HepG2 (cell line): ENCODE measurements around the gene DOCK4. TPM values are rescaled to one million over a fixed set of nuclear protein-coding genes. Genes with fewer than 3 reads are reported as not detected.

ENCODE experiments used
- ATAC-seq: fragments of 200-7000 bp; cut with Tn5 transposase; 3 replicates; pipeline ENCODE4 v1.9.1; 2020; ENCODE audit warnings: mild to moderate bottlenecking, moderate library complexity
- BruUV-seq: library from RNA; stranded (reverse); fragments of 400-500 nt; replicated peaks from 2 replicates; lab custom pipeline; 2021; lab: Mats Ljungman, UMichigan
- CTCF ChIA-PET: fragments of 300-600 bp; formaldehyde crosslinking; extraction: SDS; loops from one replicate; lab custom pipeline; 2021; ENCODE audit warnings: low total read pairs, inconsistent platforms, low intra/inter-chr PET ratio; lab: Yijun Ruan, JAX
- POLR2A ChIA-PET: fragments of 350-600 bp; sonication (Branson Sonifier 250); formaldehyde crosslinking; loops from one replicate; lab custom pipeline; 2020; ENCODE audit warnings: antibody characterized with exemption, inconsistent platforms; lab: Yijun Ruan, JAX
- DNase-seq: peaks from one replicate; pipeline ENCODE4 v3.0.0-alpha.2; 2015; ENCODE audit warnings: low spot score
- FAIRE-seq: peaks from 3 replicates; lab custom pipeline; 2011; peaks lifted over from hg19 to GRCh38; lab: Jason Lieb, UNC
- H2AFZ ChIP-seq: one replicate; pipeline ENCODE4 v1.6.1; 2011; ENCODE audit warnings: low read length, inconsistent platforms
- H3K27ac ChIP-seq: fragments of 300-600 bp; 3 replicates; pipeline ENCODE4 v1.8.0; 2011; ENCODE audit warnings: mixed run types, mild to moderate bottlenecking, mixed read lengths, low read length, inconsistent platforms; ENCODE audit not compliant: insufficient read depth; ENCODE audit errors: extremely low read length
- H3K27me3 ChIP-seq, 2 experiments: fragments of 200-600 bp in 1 of 2; 2 replicates in 1 of 2; 3 replicates in 1 of 2; pipeline versions ENCODE4 v1.6.0 to v1.8.0; 2011; ENCODE audit warnings: low read length in 2 of 2, mild to moderate bottlenecking in 2 of 2, moderate library complexity in 2 of 2, inconsistent platforms in 1 of 2; ENCODE audit not compliant: insufficient read depth in 2 of 2, control insufficient read depth in 1 of 2
- H3K36me3 ChIP-seq, 2 experiments: fragments of 200-600 bp in 1 of 2; replicated peaks in 1 of 2; 2 replicates in 1 of 2; 3 replicates in 1 of 2; pipeline versions ENCODE4 v1.5.1 to v1.8.0; 2011; ENCODE audit warnings: low read length in 2 of 2, inconsistent platforms in 1 of 2; ENCODE audit not compliant: insufficient read depth in 2 of 2, control insufficient read depth in 1 of 2
- H3K4me1 ChIP-seq: 2 replicates; pipeline ENCODE4 v1.5.1; 2012; ENCODE audit warnings: low read length, inconsistent platforms; ENCODE audit not compliant: insufficient read depth
- H3K4me2 ChIP-seq: 2 replicates; pipeline ENCODE4 v1.6.0; 2011; ENCODE audit warnings: low read depth, low read length, inconsistent platforms
- H3K4me3 ChIP-seq, 3 experiments: fragments of 200-600 bp in 1 of 3; sonication (generic), shearing (Covaris generic) in 1 of 3; replicated peaks in 1 of 3; 2 replicates each; pipeline ENCODE4 v1.5.1; 2011 to 2016; ENCODE audit warnings: low read length in 3 of 3, inconsistent platforms in 2 of 3, low read depth in 2 of 3, mild to moderate bottlenecking in 2 of 3, control low read depth in 1 of 3, mixed read lengths in 1 of 3; ENCODE audit not compliant: insufficient read depth in 1 of 3
- H3K79me2 ChIP-seq: one replicate; pipeline ENCODE4 v1.6.1; 2011; ENCODE audit warnings: low read length, inconsistent platforms; ENCODE audit not compliant: insufficient read depth
- H3K9ac ChIP-seq: 2 replicates; pipeline ENCODE4 v1.6.0; 2011; ENCODE audit warnings: mild to moderate bottlenecking, low read depth, low read length, inconsistent platforms; ENCODE audit not compliant: insufficient read depth
- H3K9me3 ChIP-seq: 2 replicates; pipeline ENCODE4 v1.5.1; 2012; ENCODE audit warnings: mild to moderate bottlenecking, low read length
- H4K20me1 ChIP-seq: 2 replicates; pipeline ENCODE4 v1.6.0; 2011; ENCODE audit warnings: inconsistent platforms, mild to moderate bottlenecking, low read length, moderate library complexity; ENCODE audit not compliant: insufficient read depth
- ERF ChIP-seq: IDR thresholded peaks from 2 replicates; pipeline ENCODE4 v1.6.1; 2018; ENCODE audit warnings: missing biosample characterization, missing genetic modification reagents
- HDAC2 ChIP-seq: sonication (generic); formaldehyde crosslinking; IDR thresholded peaks from 2 replicates; pipeline ENCODE4 v1.4.0; 2020; ENCODE audit warnings: missing genetic modification reagents
- PRDM15 ChIP-seq: sonication (generic); formaldehyde crosslinking; IDR thresholded peaks from 2 replicates; pipeline ENCODE4 v1.4.0; 2020; ENCODE audit warnings: missing genetic modification reagents
- RBM22 ChIP-seq: fragments of 200-400 bp; formaldehyde crosslinking; optimal IDR thresholded peaks from 2 replicates; pipeline ENCODE3; 2017; ENCODE audit warnings: mild to moderate bottlenecking, low read length, moderate library complexity
- WIZ ChIP-seq: sonication (generic); formaldehyde crosslinking; IDR thresholded peaks from 2 replicates; pipeline ENCODE4 v1.5.1; 2020; ENCODE audit warnings: mild to moderate bottlenecking, missing genetic modification reagents
- ZBTB20 ChIP-seq: sonication (generic); formaldehyde crosslinking; IDR thresholded peaks from 2 replicates; pipeline ENCODE4 v1.8.1; 2023; ENCODE audit warnings: missing genetic modification reagents, low read depth, mild to moderate bottlenecking, borderline replicate concordance
- ZNF143 ChIP-seq: sonication (generic); formaldehyde crosslinking; IDR thresholded peaks from 2 replicates; pipeline ENCODE4 v1.4.0; 2020; ENCODE audit warnings: missing genetic modification reagents
- ZNF207 ChIP-seq: fragments of 450-650 bp; IDR thresholded peaks from 2 replicates; pipeline ENCODE4 v1.6.1; 2016; ENCODE audit warnings: antibody characterized with exemption, borderline replicate concordance
- ZNF609 ChIP-seq: sonication (generic); formaldehyde crosslinking; IDR thresholded peaks from 2 replicates; pipeline ENCODE4 v1.4.0; 2020; ENCODE audit warnings: mild to moderate bottlenecking, missing genetic modification reagents, borderline replicate concordance
- ZNF816 ChIP-seq: sonication (generic); formaldehyde crosslinking; IDR thresholded peaks from 2 replicates; pipeline ENCODE4 v1.8.0; 2022; ENCODE audit warnings: missing genetic modification reagents, mild to moderate bottlenecking, borderline replicate concordance
- WGBS: methylation state at CpG from one replicate; pipeline ENCODE4 v1.1.6; 2017; ENCODE audit warnings: low lambda C conversion rate; 5-methylcytosine and 5-hydroxymethylcytosine counted together
- in situ Hi-C: cut with HindIII; loops from 2 replicates; pipeline ENCODE4 v1.10.0; 2017; ENCODE audit warnings: low pct_unique_long_range_greater_than_20kb; ENCODE audit not compliant: extremely low pct_ligation_motif_present
- intact Hi-C: fragments of 100-400 bp; cut with micrococcal nuclease; formaldehyde crosslinking; loops from one replicate; pipeline ENCODE4 v1.10.0; 2022; ENCODE audit not compliant: unreplicated experiment
- polyA plus RNA-seq, 8 experiments: library from polyadenylated mRNA; depleted of rRNA in 3 of 8; stranded (reverse) in 7 of 8; unstranded in 1 of 8; fragments of >200 nt; fragmentation: Illumina TruSeq in 4 of 8; extraction: Trizol in 4 of 8; gene quantifications; 2 replicates each; pipeline versions ENCODE4 v1.2.1 to v1.2.3, GENCODE V29; 2011 to 2016; ENCODE audit warnings: low read depth in 4 of 8, missing spikeins in 1 of 8, mixed read lengths in 1 of 8; ENCODE audit not compliant: insufficient read depth in 1 of 8
- total RNA-seq, 5 experiments: library from RNA; depleted of rRNA; stranded (reverse); fragments of >200 nt; fragmentation: Illumina TruSeq; extraction: Trizol; gene quantifications; 2 replicates each; pipeline ENCODE4 v1.2.3, GENCODE V29; 2016; ENCODE audit warnings: low read depth in 1 of 5

Gene DOCK4
- total and polyA plus RNA-seq, 2 of the 13 experiments (the other 11 are each of a cell fraction or from before 2014, with no cell fraction given): 13.5 to 17.4 TPM

DNA sequence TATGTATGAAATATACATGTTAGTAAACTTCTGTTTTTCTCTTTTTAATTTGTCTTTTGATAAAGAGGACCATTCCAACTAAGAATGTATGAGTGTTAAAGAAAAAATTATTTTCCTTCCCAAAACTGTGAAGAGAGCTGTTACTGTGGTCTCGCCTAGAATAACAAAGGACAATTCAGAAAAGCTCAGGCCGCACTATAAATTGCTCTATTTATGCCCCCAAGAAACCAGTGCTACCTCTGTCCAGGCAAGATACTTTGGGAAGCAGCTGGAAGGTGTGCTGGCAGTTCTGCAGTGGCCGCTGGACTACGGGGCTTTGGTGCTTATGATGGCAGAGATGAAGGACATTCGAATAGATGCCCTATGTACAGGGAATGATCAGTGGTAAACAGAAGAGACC is 252.1 kb downstream of the DOCK4 start:
- H3K36me3 ChIP-seq: no peaks in the 10 kb centered on the region
- in situ Hi-C loops: loop anchor here (10.0 kb wide), 1 partner anchor 451 kb away; no protein-coding TSS in a partner anchor

More for the DNA sequence above, 252.1 kb downstream of the DOCK4 start:
- DNase-seq (no peak), ATAC-seq (no peak), FAIRE-seq (no peak)
- no peak overlapping the region for H3K9ac ChIP-seq
- no peak overlapping the region for H3K27ac ChIP-seq
- H4K20me1 ChIP-seq: no peaks in the 10 kb centered on the region
- WGBS: 95% methylated on average over 5 of the region's 5 CpGs
- POLR2A ChIA-PET: no interaction called here
- no peak overlapping the region for H2AFZ ChIP-seq
- intact Hi-C loops: loop anchor here (5.0 kb wide), 1 partner anchor 253 kb away; the partner anchor contains the start of genes DOCK4 and ZNF277
- H3K9me3 ChIP-seq: no peaks in the 10 kb centered on the region
- TF ChIP-seq ZNF816 (CRISPR knock-in tag): no peak
- no peak for TF ChIP-seq HDAC2 (CRISPR knock-in tag)
- TF ChIP-seq ZBTB20: no peak
- no peak for TF ChIP-seq ZNF609 (CRISPR knock-in tag)
- no peak for TF ChIP-seq ERF (CRISPR knock-in tag)
- TF ChIP-seq ZNF207: no peak
- no peak for TF ChIP-seq WIZ (CRISPR knock-in tag)
- no peak for TF ChIP-seq RBM22
- no peak for TF ChIP-seq ZNF143
- TF ChIP-seq PRDM15: no peak
- no peak overlapping the region for H3K4me3 ChIP-seq
- CTCF ChIA-PET: no interaction called here
- no peak overlapping the region for H3K4me2 ChIP-seq
- no peaks in the 10 kb centered on the region for H3K27me3 ChIP-seq
- H3K79me2 ChIP-seq: no peaks in the 10 kb centered on the region
- peaks cover 16% of the 10 kb centered on the region for H3K4me1 ChIP-seq
- no TSS peak for BruUV-seq
